GM21360 (cell line): ENCODE data around the gene ZBTB4.
"Not testable (repeated sequence)": the region's sequence is repeated elsewhere in the genome, so short reads cannot be mapped to it uniquely, and the experiment has no call there.

Experiments
- ATAC-seq: cut with Tn5 transposase; IDR thresholded peaks from one replicate; pipeline ENCODE4 v1.9.1; 2021; ENCODE audit warnings: mild to moderate bottlenecking, moderate library complexity; ENCODE audit not compliant: unreplicated experiment

Gene ZBTB4

DNA sequence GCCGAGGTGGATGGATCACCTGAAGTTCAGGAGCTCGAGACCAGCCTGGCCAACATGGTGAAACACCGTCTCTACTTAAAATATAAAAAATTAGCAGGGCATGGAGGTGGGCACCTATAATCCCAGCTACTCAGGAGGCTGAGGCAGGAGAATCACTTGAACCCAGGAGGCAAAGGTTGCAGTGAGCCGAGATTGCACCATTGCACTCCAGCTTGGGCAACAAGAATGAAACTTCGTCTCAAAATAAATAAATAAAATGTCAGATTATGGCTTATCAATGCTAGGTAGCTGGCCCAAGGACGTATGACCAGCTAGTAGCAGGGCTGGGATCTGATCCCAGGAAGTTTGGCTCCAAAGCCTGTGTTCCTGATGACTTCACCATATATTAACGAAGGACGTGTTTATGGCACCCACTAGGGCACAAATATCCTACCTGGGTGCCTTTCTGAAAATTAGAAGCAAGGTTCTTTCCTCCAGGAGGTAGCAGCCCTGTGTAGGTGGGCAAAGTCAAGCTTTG is 8.9 kb downstream of the ZBTB4 start:
- not testable (repeated sequence) for ATAC-seq

DNA sequence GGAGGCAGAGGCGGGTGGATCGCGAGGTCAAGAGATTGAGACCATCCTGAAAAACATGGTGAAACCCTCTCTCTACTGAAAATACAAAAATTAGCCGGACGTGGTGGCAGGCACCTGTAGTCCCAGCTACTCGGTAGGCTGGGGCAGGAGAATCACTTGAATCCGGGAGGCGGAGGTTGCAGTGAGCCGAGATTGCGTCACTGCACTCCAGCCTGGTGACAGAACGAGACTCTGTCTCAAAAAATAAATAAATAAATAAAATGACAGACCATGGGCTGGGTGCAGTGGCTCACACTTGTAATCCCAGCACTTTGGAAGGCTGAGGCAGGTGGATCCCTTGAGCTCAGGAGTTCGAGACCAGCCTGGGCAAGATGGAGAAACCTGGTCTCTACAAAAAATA is 9.6 kb downstream of the ZBTB4 start:
- not testable (repeated sequence) for ATAC-seq

GRCh38 chr17:7468804-7469389 is 10.5 kb downstream of the ZBTB4 start:
- ATAC-seq: no peak

DNA sequence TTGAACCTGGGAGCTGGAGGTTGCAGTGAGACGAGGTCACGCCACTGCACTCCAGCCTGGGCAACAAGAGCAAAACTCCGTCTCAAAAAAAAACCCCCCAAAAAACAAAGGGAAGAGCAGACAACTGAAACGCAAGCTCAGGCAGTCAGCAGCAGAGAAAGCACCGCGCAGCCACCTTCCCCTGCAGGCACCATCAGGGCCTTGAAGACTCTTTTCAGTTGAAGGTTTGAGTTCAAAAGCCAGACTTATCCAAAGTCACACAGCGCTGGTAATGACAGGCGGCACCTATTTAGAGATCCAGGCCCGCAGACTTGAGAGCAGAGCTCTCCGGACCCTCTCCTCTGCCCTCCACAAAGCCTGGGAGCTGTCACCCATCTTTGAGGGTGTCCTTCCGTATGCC is 11.1 kb downstream of the ZBTB4 start:
- no peak for ATAC-seq

- ATAC-seq: no peak
These were observed 11.9 kb downstream of the ZBTB4 start for GRCh38 chr17:7467498-7467897.

GRCh38 chr17:7466639-7467341 is 12.6 kb downstream of the ZBTB4 start:
- ATAC-seq: no peak

GRCh38 chr17:7466318-7466638 is 13.2 kb downstream of the ZBTB4 start:
- ATAC-seq: no peak

DNA sequence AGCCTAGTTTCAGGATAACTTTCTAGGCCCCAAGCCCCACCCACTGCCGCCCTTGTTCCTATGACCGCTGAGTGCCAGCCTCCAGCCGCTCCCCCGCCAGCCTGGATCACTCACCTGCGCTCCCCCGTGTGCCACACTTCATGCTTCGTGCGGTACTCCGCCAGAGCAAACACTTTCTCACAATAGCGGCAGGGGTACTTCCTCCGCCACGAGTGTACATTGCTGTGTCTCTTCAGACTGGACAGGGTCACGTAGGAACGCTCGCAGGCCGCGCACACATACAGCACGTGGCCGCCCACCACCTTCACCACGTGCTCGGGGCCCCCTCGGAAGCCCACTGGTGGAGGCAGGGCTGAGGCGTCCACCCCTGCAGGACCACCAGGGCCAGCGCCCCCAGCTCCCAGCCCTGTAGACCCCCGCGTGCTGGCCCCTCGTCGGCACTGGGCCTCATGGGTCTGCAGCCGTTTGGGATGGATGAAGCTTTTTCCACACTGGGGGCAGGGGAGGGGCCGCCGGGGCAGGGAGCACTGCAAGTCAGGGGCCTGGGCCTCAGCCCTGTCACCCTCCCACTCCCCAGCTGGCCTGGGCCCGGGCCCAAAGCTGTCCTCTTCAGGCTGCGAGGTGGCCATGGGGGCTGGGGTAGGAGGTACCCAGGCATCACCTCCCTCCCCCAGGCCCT is 13.7 kb downstream of the ZBTB4 start:
- ATAC-seq: no peak

- no peak for ATAC-seq
These were observed 15.3 kb downstream of the ZBTB4 start for GRCh38 chr17:7464081-7464480.

GRCh38 chr17:7463372-7463846 is 16.0 kb downstream of the ZBTB4 start:
- ATAC-seq: no peak

GRCh38 chr17:7462474-7463371 is 16.7 kb downstream of the ZBTB4 start:
- no peak for ATAC-seq

GRCh38 chr17:7460850-7461660 is 18.4 kb downstream of the ZBTB4 start:
- no peak for ATAC-seq

GRCh38 chr17:7459961-7460545 is 19.4 kb downstream of the ZBTB4 start:
- no peak for ATAC-seq

- no peak for ATAC-seq
These were observed 31.0 kb downstream of the ZBTB4 start for GRCh38 chr17:7448461-7448860.

DNA sequence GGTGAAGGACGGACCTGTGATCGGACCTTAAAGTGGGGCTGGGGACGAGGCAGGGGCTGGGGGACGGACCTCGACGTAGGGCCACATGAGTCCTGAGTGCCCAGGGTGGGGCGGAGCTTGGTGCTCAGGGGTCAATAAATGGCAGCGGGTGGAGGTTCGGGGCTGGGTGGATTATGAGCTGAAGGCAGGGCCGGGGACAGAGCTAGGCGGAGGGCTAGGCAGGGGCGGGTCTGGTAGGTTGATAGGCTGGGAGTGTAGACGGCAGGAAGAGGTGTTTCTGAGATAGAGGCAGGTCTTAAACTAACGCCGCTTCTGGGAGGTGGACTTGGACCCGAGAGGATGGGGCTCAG is 33.8 kb downstream of the ZBTB4 start:
- no peak for ATAC-seq

GRCh38 chr17:7444682-7445618 is 34.5 kb downstream of the ZBTB4 start, which contains the start of gene CHRNB1:
Gene CHRNB1, plus strand, starts transcription at chr17:7445061. Its CDS starts 67 bp downstream, at chr17:7445128.
- no peak for ATAC-seq

GRCh38 chr17:7443499-7444485 is 35.6 kb downstream of the ZBTB4 start:
- ATAC-seq: no peak
